Neural progenitor cell (in vitro differentiated cells): ENCODE measurements around the gene CEP63.

Experiments used
- EZH2 ChIP-seq: fragments of 200-600 bp; sonication (generic); IDR thresholded peaks from 2 replicates; pipeline ENCODE4 v1.6.1; 2017; ENCODE audit warnings: antibody characterized with exemption, mild to moderate bottlenecking, moderate library complexity
- TF ChIP-seq, protein P1 (sequence below): fragments of 200-600 bp; sonication (generic); IDR thresholded peaks from 2 replicates; pipeline ENCODE4 v1.5.1; 2017; ENCODE audit warnings: antibody characterized with exemption, mild to moderate bottlenecking

GRCh38 chr3:134542287-134542958 lies 56.6 kb downstream of the CEP63 start:
- no peak for TF ChIP-seq EZH2
- TF ChIP-seq, protein P1, sequence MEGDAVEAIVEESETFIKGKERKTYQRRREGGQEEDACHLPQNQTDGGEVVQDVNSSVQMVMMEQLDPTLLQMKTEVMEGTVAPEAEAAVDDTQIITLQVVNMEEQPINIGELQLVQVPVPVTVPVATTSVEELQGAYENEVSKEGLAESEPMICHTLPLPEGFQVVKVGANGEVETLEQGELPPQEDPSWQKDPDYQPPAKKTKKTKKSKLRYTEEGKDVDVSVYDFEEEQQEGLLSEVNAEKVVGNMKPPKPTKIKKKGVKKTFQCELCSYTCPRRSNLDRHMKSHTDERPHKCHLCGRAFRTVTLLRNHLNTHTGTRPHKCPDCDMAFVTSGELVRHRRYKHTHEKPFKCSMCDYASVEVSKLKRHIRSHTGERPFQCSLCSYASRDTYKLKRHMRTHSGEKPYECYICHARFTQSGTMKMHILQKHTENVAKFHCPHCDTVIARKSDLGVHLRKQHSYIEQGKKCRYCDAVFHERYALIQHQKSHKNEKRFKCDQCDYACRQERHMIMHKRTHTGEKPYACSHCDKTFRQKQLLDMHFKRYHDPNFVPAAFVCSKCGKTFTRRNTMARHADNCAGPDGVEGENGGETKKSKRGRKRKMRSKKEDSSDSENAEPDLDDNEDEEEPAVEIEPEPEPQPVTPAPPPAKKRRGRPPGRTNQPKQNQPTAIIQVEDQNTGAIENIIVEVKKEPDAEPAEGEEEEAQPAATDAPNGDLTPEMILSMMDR, result no peak
